DMS153 (cell line): ENCODE results near the gene NUP160.
"Not testable (repeated sequence)": the region's sequence is repeated elsewhere in the genome, so short reads cannot be mapped to it uniquely, and the experiment has no call there.

Experiments used
- DNase-seq: peaks from one replicate; lab custom pipeline; 2025; lab: John Stamatoyannopoulos, UW

NUP160 gene

GRCh38 chr11:47791774-47792430, 56.2 kb downstream of the NUP160 start:
- no peak for DNase-seq

GRCh38 chr11:47790017-47790416, 58.1 kb downstream of the NUP160 start:
- not testable (repeated sequence) for DNase-seq

DNA sequence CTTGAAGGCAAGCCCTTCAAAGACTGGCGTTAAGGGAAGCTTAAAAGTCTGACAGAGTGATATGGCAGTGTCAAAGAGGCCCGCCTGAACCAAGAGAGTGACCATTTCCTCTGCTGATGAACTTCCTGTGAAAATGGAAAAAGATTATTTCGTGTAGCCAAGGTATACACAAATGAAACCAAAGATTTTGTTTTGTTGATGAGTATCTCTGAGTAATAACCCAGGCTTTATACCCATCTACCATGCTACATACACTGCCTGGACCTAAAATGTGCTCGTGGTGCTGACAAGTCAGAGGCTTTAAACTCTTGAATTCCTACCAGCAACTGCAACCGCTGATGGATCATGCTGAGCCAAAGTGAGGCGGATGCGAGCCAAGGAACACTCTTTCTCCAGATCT, 60.0 kb downstream of the NUP160 start:
- DNase-seq, result no peak

DNA sequence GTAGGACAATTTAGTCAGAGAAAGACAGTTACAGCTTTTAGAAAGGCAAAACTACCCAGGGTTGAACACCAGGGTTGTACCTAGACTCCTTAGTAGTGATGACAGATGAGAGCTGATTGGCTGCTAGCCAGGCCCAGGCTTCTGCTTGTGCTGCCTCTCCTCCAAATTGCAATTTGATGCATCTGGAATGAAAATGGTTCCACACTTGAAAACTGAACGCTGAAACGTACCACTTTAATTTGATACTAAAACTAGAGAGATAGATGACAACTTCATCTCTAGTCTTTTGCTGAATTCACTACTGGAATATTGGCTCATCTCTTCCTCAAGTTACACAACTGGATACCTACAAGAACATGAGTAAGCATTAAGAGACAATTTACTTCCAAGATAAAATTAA, 61.8 kb downstream of the NUP160 start:
- DNase-seq, result no peak

GRCh38 chr11:47784785-47785381, 63.3 kb downstream of the NUP160 start:
- no peak for DNase-seq

DNA sequence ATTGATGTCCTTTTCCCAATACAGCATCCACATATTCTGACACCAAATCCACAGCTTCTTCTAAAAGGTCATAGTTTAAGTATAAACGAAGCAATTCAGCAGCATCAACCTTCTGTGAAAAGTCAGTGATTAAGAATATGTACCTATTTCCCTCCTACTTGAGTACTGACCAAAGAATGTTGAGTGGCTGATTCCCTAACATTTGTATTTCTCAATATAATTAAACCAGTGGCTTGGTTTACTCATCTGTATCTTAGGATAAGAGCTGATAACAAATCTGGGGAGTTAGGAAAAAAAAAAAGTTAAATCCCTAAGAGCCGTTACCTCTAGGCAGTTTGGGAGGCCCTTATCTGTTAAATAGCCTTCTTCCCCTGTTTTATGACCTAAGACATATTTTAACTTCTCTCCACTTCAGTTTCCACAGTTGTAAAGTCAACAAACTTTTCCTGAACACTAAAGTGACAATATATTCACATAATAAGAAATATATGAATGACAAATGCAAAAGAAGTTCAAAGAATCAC, 65.0 kb downstream of the NUP160 start:
- DNase-seq, result no peak

DNA sequence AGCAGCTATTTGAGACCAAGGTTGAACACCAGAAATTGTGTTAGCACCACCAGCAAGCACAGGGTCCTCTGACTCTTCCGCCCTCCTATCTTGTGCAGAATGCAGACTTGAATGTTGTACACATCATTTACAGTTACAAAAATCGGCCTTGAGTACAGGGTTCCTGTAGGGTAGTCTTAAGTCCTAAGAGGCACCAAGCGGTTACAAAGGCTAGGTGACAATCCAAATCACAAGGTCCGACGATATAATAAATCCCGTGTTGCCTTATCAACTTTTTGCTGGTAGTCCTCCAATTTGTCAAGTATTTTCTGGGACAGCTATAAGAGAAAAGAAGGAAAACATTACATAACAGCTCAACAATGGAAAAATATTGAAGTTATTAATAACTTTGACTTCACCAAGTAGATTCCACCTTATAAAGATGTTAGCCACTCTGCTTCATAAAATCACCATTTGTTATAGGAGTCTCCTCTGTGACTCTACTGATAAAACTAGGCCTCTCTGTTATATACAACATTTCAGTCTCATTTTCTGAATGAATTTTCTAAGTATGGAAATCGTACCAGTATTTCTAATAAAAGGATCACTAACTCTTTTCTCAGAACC, 69.2 kb downstream of the NUP160 start:
- DNase-seq, result no peak

- no peak for DNase-seq
Observed at GRCh38 chr11:47775240-47775869, 72.8 kb downstream of the NUP160 start.

DNA sequence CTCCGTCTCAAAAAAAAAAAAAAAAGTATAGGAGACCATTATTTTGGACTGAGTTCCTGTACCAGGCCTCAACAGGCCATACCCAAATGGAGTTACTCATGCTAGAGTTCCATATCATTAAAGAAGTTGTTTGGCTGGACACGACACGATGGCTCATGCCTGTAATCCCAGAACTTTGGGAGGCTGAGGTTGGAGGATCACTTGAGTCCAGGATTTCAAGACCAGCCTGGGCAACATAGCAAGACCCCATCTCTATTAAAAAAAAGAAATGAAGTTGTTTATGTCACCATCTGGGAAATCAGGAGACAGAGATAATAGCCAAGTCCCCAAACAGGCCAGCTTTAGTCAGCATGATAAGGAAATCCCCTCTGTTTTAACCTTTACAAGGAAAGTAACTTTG, 74.3 kb downstream of the NUP160 start:
- DNase-seq, result no peak

DNA sequence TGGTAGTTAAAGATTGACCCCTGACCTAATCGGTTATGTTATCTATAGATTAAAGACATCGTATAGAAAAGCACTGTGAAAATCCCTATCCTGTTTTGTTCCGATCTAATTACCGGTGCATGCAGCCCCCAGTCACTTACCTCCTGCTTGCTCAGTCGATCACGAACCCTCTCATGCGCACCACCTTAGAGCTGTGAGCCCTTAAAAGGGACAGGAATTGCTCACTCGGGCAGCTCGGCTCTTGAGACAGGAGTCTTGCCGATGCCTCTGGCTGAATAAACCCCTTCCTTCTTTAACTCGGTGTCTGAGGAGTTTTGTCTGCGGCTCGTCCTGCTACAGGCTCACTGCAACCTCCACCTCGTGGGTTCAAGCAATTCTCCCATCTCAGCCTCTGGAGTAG, 78.6 kb downstream of the NUP160 start:
- not testable (repeated sequence) for DNase-seq

- peak; percentile 84 for DNase-seq
Observed at GRCh38 chr11:47768101-47768612, 80.0 kb downstream of the NUP160 start.

DNA sequence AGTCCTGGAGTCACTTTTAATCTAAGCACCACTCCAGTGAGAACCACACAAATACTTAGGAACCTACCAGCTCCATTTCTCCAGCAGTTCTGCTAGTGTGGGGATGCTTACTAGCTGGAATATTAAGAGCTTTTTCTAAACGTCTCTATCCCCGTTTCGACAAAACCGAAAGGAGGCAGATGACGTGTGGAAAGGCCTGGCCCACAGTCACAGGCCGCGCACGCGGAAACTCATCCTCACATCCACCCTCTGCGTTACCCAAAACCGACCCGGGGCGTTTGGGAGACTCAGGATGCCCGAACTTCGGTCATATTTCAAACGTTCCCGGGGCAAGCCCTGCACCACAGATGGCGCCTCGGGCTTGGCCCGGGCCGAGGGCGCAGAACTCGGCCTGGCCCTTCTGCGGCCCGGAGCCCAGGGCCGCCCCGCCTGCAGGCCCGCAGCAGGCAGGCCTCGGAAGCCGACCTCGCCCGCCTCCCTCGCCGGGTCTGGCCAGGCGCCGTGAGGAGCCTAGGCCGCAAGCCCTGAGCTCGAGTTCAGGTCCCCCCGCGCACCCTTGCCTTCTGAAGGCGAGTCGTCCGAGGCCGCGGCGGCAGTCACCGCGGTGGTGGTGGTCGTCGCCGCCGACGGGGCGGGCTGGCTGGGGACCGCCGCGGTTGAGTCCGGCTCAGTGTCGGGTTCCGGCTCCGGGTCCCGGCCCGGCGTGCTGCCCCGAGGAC, 81.5 kb downstream of the NUP160 start:
- no peak for DNase-seq

GRCh38 chr11:47765086-47765485, 83.1 kb downstream of the NUP160 start:
- DNase-seq, result no peak

DNA sequence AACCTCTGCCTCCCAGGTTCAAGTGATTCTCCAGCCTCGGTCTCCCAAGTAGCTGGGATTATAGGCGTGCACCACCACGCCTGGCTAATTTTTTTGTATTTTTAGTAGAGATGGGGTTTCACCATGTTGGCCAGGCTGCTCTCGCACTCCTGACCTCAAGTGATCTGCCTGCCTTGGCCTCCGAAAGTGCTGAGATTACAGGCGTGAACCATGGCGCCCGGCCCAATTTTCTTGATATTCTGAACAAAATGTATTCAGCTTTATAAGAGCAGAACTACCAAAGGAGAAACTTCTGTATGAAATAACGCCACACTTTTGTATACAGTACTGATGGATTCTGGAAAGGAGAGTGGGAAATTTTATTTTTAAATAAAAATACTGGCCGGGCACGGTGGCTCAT, 88.9 kb downstream of the NUP160 start:
- DNase-seq, result not testable (repeated sequence)

GRCh38 chr11:47756208-47756607, 91.9 kb downstream of the NUP160 start:
- DNase-seq, result no peak

GRCh38 chr11:47750725-47751124, 97.4 kb downstream of the NUP160 start:
- no peak for DNase-seq

GRCh38 chr11:47742494-47742893, 105.7 kb downstream of the NUP160 start:
- not testable (repeated sequence) for DNase-seq

DNA sequence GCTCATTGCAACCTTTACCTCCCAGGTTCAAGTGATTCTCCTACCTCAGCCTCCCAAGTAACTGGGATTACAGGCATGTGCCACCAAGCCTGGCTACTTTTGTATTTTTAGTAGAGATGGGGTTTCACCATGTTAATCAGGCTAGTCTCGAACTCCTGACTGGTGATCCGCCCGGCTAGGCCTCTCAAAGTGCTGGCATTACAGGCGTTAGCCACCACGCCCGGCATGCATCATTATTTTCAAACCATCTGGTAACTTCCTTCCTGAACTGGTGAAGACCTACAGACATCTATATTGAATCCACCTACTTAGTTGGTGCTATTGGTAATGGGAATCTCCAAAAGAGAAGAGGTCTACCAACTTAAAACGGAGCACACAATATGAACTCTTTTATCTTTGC, 110.3 kb downstream of the NUP160 start:
- not testable (repeated sequence) for DNase-seq

- DNase-seq, result no peak
Observed at GRCh38 chr11:47732271-47732670, 115.9 kb downstream of the NUP160 start.

- DNase-seq, result no peak
Observed at GRCh38 chr11:47731475-47731874, 116.7 kb downstream of the NUP160 start.
